ENCODE results near the gene BUD23.
"Not testable (repeated sequence)": the region's sequence is repeated elsewhere in the genome, so short reads cannot be mapped to it uniquely, and the experiment has no call there.

- TF ChIP-seq CTCF (conservative IDR thresholded peaks at IDR 0.05; ENCODE audit: low read depth in 2 of 2); REST (IDR thresholded peaks at IDR 0.05; ENCODE audit: unreplicated experiment); EZH2phosphoT487 (IDR thresholded peaks at IDR 0.05; ENCODE audit: unreplicated experiment); CREB1 (CRISPR knock-in tag; IDR thresholded peaks at IDR 0.05; ENCODE audit: low read depth); ZNF114 (CRISPR knock-in tag; IDR thresholded peaks at IDR 0.05); EZH2 (IDR thresholded peaks at IDR 0.05; ENCODE audit: low read depth, unreplicated experiment); POLR2AphosphoS5 (IDR thresholded peaks at IDR 0.05; ENCODE audit: low read depth); ZNF462 (CRISPR knock-in tag; IDR thresholded peaks at IDR 0.05); NANOG (IDR thresholded peaks at IDR 0.05; ENCODE audit: borderline replicate concordance); JUNB (IDR thresholded peaks at IDR 0.05; ENCODE audit: unreplicated experiment); ETS1 (IDR thresholded peaks at IDR 0.05); ZNF331 (CRISPR knock-in tag; IDR thresholded peaks at IDR 0.05; ENCODE audit: low read depth): not testable (repeated sequence)
Measured at GRCh38 chr7:73720443-73720842, 37.0 kb downstream of the BUD23 start.

All from GM23338 (cell line).